ENCODE measurements around the gene PPP1R3C. TPM values are rescaled to one million over a fixed set of nuclear protein-coding genes. Genes with fewer than 3 reads are reported as not detected.

PPP1R3C gene
- total and polyA plus RNA-seq, 11 donors: 35.4 to 270 (median 140) TPM

DNA sequence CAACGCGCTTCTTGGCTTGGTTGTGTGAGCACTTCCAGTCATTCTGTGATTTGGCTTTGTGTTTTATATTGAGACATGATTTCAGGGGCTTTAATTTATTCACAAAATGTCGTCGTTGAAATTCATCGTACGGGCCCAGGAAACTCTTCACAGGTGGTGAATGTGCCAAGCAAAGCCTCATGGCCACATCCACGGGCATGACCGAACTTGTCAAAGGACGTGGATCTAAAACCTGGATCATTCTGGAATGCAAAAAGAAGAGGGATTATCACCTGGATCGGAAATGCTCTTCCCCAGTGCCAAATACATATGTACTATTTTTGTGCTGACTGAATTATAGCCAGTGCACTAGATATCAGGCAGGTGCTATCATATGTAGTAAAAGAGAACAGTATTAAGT lies 2.2 kb downstream of the PPP1R3C start:
- WGBS, 4 donors: 51 to 70% (median 65%) methylated on average over 10 of the region's 10 CpGs
- H3K27ac ChIP-seq: peak overlapping the region in 10 of 12 donors; percentile 75 to 91 (median 86)
- DNase-seq (no peak), ATAC-seq (no peak)
- TF ChIP-seq, protein P1, sequence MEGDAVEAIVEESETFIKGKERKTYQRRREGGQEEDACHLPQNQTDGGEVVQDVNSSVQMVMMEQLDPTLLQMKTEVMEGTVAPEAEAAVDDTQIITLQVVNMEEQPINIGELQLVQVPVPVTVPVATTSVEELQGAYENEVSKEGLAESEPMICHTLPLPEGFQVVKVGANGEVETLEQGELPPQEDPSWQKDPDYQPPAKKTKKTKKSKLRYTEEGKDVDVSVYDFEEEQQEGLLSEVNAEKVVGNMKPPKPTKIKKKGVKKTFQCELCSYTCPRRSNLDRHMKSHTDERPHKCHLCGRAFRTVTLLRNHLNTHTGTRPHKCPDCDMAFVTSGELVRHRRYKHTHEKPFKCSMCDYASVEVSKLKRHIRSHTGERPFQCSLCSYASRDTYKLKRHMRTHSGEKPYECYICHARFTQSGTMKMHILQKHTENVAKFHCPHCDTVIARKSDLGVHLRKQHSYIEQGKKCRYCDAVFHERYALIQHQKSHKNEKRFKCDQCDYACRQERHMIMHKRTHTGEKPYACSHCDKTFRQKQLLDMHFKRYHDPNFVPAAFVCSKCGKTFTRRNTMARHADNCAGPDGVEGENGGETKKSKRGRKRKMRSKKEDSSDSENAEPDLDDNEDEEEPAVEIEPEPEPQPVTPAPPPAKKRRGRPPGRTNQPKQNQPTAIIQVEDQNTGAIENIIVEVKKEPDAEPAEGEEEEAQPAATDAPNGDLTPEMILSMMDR (IDR thresholded peaks at IDR 0.05): no peak
- TF ChIP-seq POLR2A (IDR thresholded peaks at IDR 0.05): no peak
- peaks cover 0 to 20% (median 0%) of the 10 kb centered on the region in 9 donors for H3K27me3 ChIP-seq
- peaks cover 0 to 41% (median 16%) of the 10 kb centered on the region in 9 donors for H3K36me3 ChIP-seq
- intact Hi-C loops (cut with DNase I): loop anchor here in 9 of 10 donors (5.0 to 10.0 kb wide), 10 partner anchors 33 to 336 kb away; partner anchors contain the start of gene HECTD2 (in 3 of the 9)
- H3K9me3 ChIP-seq: no peaks in the 10 kb centered on the region
- peaks cover 0 to 52% (median 10%) of the 10 kb centered on the region in 12 donors for H3K4me1 ChIP-seq
- peak overlapping the region; percentile 36 to 78 (median 66) for H3K4me3 ChIP-seq

DNA sequence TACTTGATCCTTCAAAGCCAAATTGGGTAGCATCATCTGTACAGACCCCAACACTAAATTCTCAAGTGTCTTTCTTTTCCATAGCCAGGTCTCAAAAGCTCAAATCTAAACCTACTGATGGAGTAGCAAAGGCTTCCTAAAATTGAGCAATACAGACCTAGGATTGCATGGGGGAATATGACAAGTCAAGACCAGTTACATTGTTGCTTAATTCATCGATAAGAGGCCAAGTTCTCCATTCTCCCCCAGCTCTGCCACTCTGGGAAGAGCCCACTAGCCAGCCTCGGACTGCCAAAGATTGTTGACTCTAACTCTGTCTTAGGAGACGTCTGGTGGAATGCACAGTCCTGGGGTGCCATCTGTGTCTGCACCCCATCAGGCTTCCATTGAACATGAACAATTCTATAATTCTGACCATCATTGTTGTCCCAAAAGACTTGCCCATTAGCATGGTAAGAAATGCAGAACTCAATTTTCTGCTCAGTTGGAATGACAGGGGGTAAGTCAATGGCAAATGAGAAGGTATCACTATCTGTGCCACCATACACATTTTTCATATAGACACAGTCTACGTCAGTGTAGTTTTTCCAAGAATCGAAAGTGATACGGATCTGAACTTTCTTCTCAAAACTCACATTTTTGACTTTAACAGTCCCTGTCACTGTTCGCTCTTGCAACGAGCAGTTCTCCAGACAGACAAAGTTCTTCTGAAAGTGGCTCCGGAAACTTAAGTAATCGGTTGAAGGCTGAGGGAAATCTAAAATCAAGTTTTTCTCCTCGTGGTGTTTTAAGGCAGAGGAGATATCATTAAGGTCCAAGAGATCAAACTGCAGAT lies 2.9 kb downstream of the PPP1R3C start:
- Histone ChIP-seq H3K27me3 (peaks cover 0 to 17% (median 0%) of the 10 kb centered on the region in 9 donors), H3K9me3 (no peaks in the 10 kb centered on the region), H3K36me3 (peaks cover 0 to 48% (median 16%) of the 10 kb centered on the region in 9 donors), H3K27ac (peak overlapping the region in 10 of 12 donors; percentile 31 to 89 (median 84)), H3K4me1 (peaks cover 0 to 48% (median 10%) of the 10 kb centered on the region in 12 donors), H3K4me3 (peak overlapping the region; percentile 32 to 78 (median 66))
- no peak for DNase-seq
- no peak for ATAC-seq
- TF ChIP-seq POLR2A (IDR thresholded peaks at IDR 0.05): no peak
- TF ChIP-seq, protein P1 (IDR thresholded peaks at IDR 0.05): no peak
- WGBS, 4 donors: 53 to 73% (median 61%) methylated on average over 11 of the region's 11 CpGs
- intact Hi-C loops (cut with DNase I): loop anchor here in 9 of 10 donors (2.0 to 10.0 kb wide), 11 partner anchors 21 to 335 kb away; partner anchors contain the start of gene HECTD2 (in 3 of the 9)

DNA sequence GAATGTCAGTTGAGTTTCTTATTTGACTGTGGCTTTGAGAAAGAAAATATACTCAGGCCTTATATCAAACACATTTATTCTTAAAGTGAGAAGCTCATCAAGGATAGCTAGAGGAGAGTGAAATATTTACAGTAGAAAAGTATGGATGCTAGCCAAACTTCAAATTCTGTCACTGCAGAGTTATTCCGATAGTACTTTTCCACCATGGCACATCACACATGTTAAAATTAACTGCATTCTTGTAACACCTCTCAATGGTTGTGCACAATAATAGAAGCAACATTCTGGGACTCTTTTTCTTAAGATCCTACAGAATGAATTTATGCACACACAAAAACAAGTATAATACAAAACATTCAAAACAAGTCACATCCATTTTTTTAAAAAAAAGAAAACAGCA lies 4.5 kb downstream of the PPP1R3C start:
- H3K9me3 ChIP-seq: no peaks in the 10 kb centered on the region
- ATAC-seq (no peak), DNase-seq (no peak)
- intact Hi-C loops (cut with DNase I): loop anchor here in 2 of 10 donors (2.0 to 5.0 kb wide), 2 partner anchors 20 to 36 kb away; no protein-coding TSS in a partner anchor
- H3K27ac ChIP-seq: peak overlapping the region in 10 of 12 donors; percentile 11 to 89 (median 81)
- WGBS, 4 donors: 41 to 47% (median 44%) methylated on average over 1 of the region's 1 CpG
- peaks cover 0 to 13% (median 0%) of the 10 kb centered on the region in 9 donors for H3K27me3 ChIP-seq
- H3K36me3 ChIP-seq: peaks cover 0 to 61% (median 20%) of the 10 kb centered on the region in 9 donors
- H3K4me1 ChIP-seq: peaks cover 0 to 40% (median 5%) of the 10 kb centered on the region in 12 donors
- peak overlapping the region; percentile 32 to 78 (median 66) for H3K4me3 ChIP-seq
- no peak for TF ChIP-seq POLR2A (IDR thresholded peaks at IDR 0.05)
- TF ChIP-seq, protein P1 (IDR thresholded peaks at IDR 0.05): no peak
